PC-3 (cell line): ENCODE results near the gene ERBB4. TPM values are rescaled to one million over a fixed set of nuclear protein-coding genes. Genes with fewer than 3 reads are reported as not detected.

ENCODE experiments used
- ATAC-seq: fragments of 200-7000 bp; cut with Tn5 transposase; 2 replicates; pipeline ENCODE4 v1.9.1; 2020; ENCODE audit warnings: mild to moderate bottlenecking, moderate library complexity
- BruUV-seq: library from RNA; stranded (reverse); fragments of 400-500 nt; replicated peaks from 2 replicates; lab custom pipeline; 2021; lab: Mats Ljungman, UMichigan
- CTCF ChIA-PET: fragments of 300-600 bp; sonication (Branson Sonifier 250); formaldehyde crosslinking; loops from one replicate; lab custom pipeline; 2022; ENCODE audit warnings: antibody characterized with exemption; lab: Charles Lee
- POLR2A ChIA-PET: fragments of 300-600 bp; sonication (Branson Sonifier 250); formaldehyde crosslinking; loops from one replicate; lab custom pipeline; 2022; ENCODE audit warnings: antibody characterized with exemption; ENCODE audit not compliant: unreplicated experiment; lab: Charles Lee
- DNase-seq: peaks from one replicate; pipeline ENCODE4 v3.0.0-alpha.2; 2015
- H2AFZ ChIP-seq: fragments of 300-600 bp; sonication (generic); 2 replicates; pipeline ENCODE4 v1.6.0; 2016; ENCODE audit warnings: antibody characterized with exemption, low read length
- H3F3A ChIP-seq: fragments of 300-600 bp; sonication (generic); one replicate; pipeline ENCODE4 v1.6.0; 2017; ENCODE audit warnings: antibody characterized with exemption, low read length, control low read depth, mild to moderate bottlenecking; ENCODE audit not compliant: unreplicated experiment
- H3K27ac ChIP-seq: fragments of 300-600 bp; sonication (generic); 2 replicates; pipeline ENCODE4 v1.5.1; 2016; ENCODE audit warnings: mild to moderate bottlenecking, low read length
- H3K27me3 ChIP-seq: fragments of 300-600 bp; sonication (generic); 2 replicates; pipeline ENCODE4 v1.6.1; 2016; ENCODE audit warnings: low read length, mixed read lengths
- H3K36me3 ChIP-seq: fragments of 300-600 bp; sonication (generic); 2 replicates; pipeline ENCODE4 v1.6.1; 2016; ENCODE audit warnings: low read depth, mixed run types, low read length, mixed read lengths
- H3K4me1 ChIP-seq: fragments of 300-600 bp; sonication (generic); 2 replicates; pipeline ENCODE4 v1.5.1; 2016; ENCODE audit warnings: low read length; ENCODE audit not compliant: insufficient read depth
- H3K4me2 ChIP-seq: fragments of 300-600 bp; sonication (generic); 2 replicates; pipeline ENCODE4 v1.6.0; 2016; ENCODE audit warnings: low read length
- H3K4me3 ChIP-seq: fragments of 300-600 bp; sonication (generic); 2 replicates; pipeline ENCODE4 v1.5.1; 2016; ENCODE audit warnings: mild to moderate bottlenecking, low read length, mixed read lengths
- H3K79me2 ChIP-seq: fragments of 300-600 bp; sonication (generic); 2 replicates; pipeline ENCODE4 v1.6.1; 2017; ENCODE audit warnings: low read length, mixed read lengths
- H3K9ac ChIP-seq: fragments of 300-600 bp; sonication (generic); 2 replicates; pipeline ENCODE4 v1.6.0; 2016; ENCODE audit warnings: mild to moderate bottlenecking, low read length
- H3K9me2 ChIP-seq: fragments of 300-600 bp; sonication (generic); replicated peaks from 2 replicates; pipeline ENCODE4 v1.6.1; 2016; ENCODE audit warnings: mixed run types, low read length, mixed read lengths
- H3K9me3 ChIP-seq: fragments of 300-600 bp; sonication (generic); 2 replicates; pipeline ENCODE4 v1.6.1; 2016; ENCODE audit warnings: low read length, mixed read lengths
- H4K20me1 ChIP-seq: fragments of 300-600 bp; sonication (generic); 2 replicates; pipeline ENCODE4 v1.6.1; 2016; ENCODE audit warnings: low read length, mixed read lengths
- CTCF ChIP-seq: fragments of 300-600 bp; sonication (generic); conservative IDR thresholded peaks from 2 replicates; pipeline ENCODE4 v1.5.1; 2017; ENCODE audit warnings: antibody characterized with exemption, low read depth, mild to moderate bottlenecking, low read length
- EZH2 ChIP-seq: fragments of 300-600 bp; sonication (generic); IDR thresholded peaks from one replicate; pipeline ENCODE4 v1.6.1; 2017; ENCODE audit warnings: antibody characterized with exemption, mild to moderate bottlenecking, low read length; ENCODE audit not compliant: unreplicated experiment
- EZH2phosphoT487 ChIP-seq: fragments of 300-600 bp; sonication (generic); IDR thresholded peaks from 2 replicates; pipeline ENCODE4 v1.6.1; 2018; ENCODE audit warnings: mild to moderate bottlenecking, antibody characterized with exemption, low read length, borderline replicate concordance
- intact Hi-C: fragments of 100-400 bp; cut with micrococcal nuclease; formaldehyde crosslinking; loops from 2 replicates; pipeline ENCODE4 v1.9.0; 2023
- total RNA-seq: library from RNA; depleted of rRNA; stranded (reverse); fragments of >200 nt; gene quantifications from 2 replicates; pipeline ENCODE4 v1.2.3, GENCODE V29; 2014

Gene ERBB4
- total RNA-seq, 1 experiment from 2014 or later = under 0.01 TPM

GRCh38 chr2:211846714-211847113 lies 691.9 kb downstream of the ERBB4 start:
- POLR2A ChIA-PET = no interaction called here
- no TSS peak for BruUV-seq
- H3K36me3 ChIP-seq = no peaks in the 10 kb centered on the region
- no peak overlapping the region for H3K4me2 ChIP-seq
- no peak overlapping the region for H3K4me3 ChIP-seq
- no peaks in the 10 kb centered on the region for H3K9me3 ChIP-seq
- H3K79me2 ChIP-seq = no peaks in the 10 kb centered on the region
- intact Hi-C loops = no loop called here
- no peak overlapping the region for H3K9ac ChIP-seq
- H3K9me2 ChIP-seq = no peaks in the 10 kb centered on the region
- no peaks in the 10 kb centered on the region for H4K20me1 ChIP-seq
- no peaks in the 10 kb centered on the region for H3F3A ChIP-seq
- ATAC-seq = no peak
- no peak for DNase-seq
- no peaks in the 10 kb centered on the region for H3K27me3 ChIP-seq
- CTCF ChIA-PET = interaction anchor here (0.6 kb wide), 1 partner anchor 122 kb away, joined by 5 read pairs; no protein-coding TSS in a partner anchor
- no peaks in the 10 kb centered on the region for H3K4me1 ChIP-seq
- no peak overlapping the region for H2AFZ ChIP-seq
- no peak for TF ChIP-seq CTCF
- TF ChIP-seq EZH2 = no peak
- no peak for TF ChIP-seq EZH2phosphoT487
- H3K27ac ChIP-seq = no peak overlapping the region

GRCh38 chr2:211846036-211846400 lies 692.6 kb downstream of the ERBB4 start:
- H3K9ac ChIP-seq = no peak overlapping the region
- H3F3A ChIP-seq = no peaks in the 10 kb centered on the region
- no peaks in the 10 kb centered on the region for H3K9me2 ChIP-seq
- H3K4me3 ChIP-seq = no peak overlapping the region
- H3K4me1 ChIP-seq = no peaks in the 10 kb centered on the region
- ChIA-PET POLR2A (no interaction called here), CTCF (no interaction called here)
- intact Hi-C loops = no loop called here
- H3K9me3 ChIP-seq = no peaks in the 10 kb centered on the region
- no peak for ATAC-seq
- H3K4me2 ChIP-seq = no peak overlapping the region
- TF ChIP-seq EZH2 (no peak), CTCF (no peak), EZH2phosphoT487 (no peak)
- no peaks in the 10 kb centered on the region for H3K27me3 ChIP-seq
- BruUV-seq = no TSS peak
- H3K36me3 ChIP-seq = no peaks in the 10 kb centered on the region
- H3K79me2 ChIP-seq = no peaks in the 10 kb centered on the region
- DNase-seq = no peak
- H3K27ac ChIP-seq = no peak overlapping the region
- H2AFZ ChIP-seq = no peak overlapping the region
- H4K20me1 ChIP-seq = no peaks in the 10 kb centered on the region

- BruUV-seq = no TSS peak
- no peak overlapping the region for H3K4me3 ChIP-seq
- no peak for TF ChIP-seq CTCF
- no peak for TF ChIP-seq EZH2phosphoT487
- TF ChIP-seq EZH2 = no peak
- ATAC-seq = no peak
- H3K27me3 ChIP-seq = no peaks in the 10 kb centered on the region
- H3K4me2 ChIP-seq = no peak overlapping the region
- intact Hi-C loops = no loop called here
- H3K9me3 ChIP-seq = no peaks in the 10 kb centered on the region
- H3K27ac ChIP-seq = no peak overlapping the region
- H2AFZ ChIP-seq = no peak overlapping the region
- H3K9me2 ChIP-seq = no peaks in the 10 kb centered on the region
- H3K36me3 ChIP-seq = no peaks in the 10 kb centered on the region
- no peaks in the 10 kb centered on the region for H3K4me1 ChIP-seq
- no peak for DNase-seq
- POLR2A ChIA-PET = no interaction called here
- CTCF ChIA-PET = no interaction called here
- no peaks in the 10 kb centered on the region for H4K20me1 ChIP-seq
- no peaks in the 10 kb centered on the region for H3F3A ChIP-seq
- H3K9ac ChIP-seq = no peak overlapping the region
- no peaks in the 10 kb centered on the region for H3K79me2 ChIP-seq
These were observed 693.1 kb downstream of the ERBB4 start for GRCh38 chr2:211845338-211846035.
